H9 (cell line): Measurements from ENCODE around the gene H6PD. TPM values are rescaled to one million over a fixed set of nuclear protein-coding genes. Genes with fewer than 3 reads are reported as not detected.

Experiments used
- DNase-seq: peaks from one replicate; pipeline ENCODE4 v3.0.0-alpha.2; 2017
- H2AFZ ChIP-seq: one replicate; pipeline ENCODE4 v1.6.1; 2013; ENCODE audit warnings: mild to moderate bottlenecking, low read length, control low read depth, moderate library complexity
- H2AK5ac ChIP-seq: 2 replicates; pipeline ENCODE4 v1.6.1; 2013; ENCODE audit warnings: low read length, control low read depth, mixed read lengths; ENCODE audit not compliant: insufficient read length
- H2BK120ac ChIP-seq: one replicate; pipeline ENCODE4 v1.6.1; 2013; ENCODE audit warnings: low read depth, mild to moderate bottlenecking, low read length, control low read depth, inconsistent platforms; ENCODE audit not compliant: poor library complexity, severe bottlenecking
- H2BK12ac ChIP-seq: 2 replicates; pipeline ENCODE4 v1.6.1; 2013; ENCODE audit warnings: low read length, control low read depth, mixed read lengths, low read depth; ENCODE audit not compliant: insufficient read length
- H2BK15ac ChIP-seq: 2 replicates; pipeline ENCODE4 v1.6.1; 2013; ENCODE audit warnings: low read depth, low read length, control low read depth
- H2BK20ac ChIP-seq: one replicate; pipeline ENCODE4 v1.6.1; 2013; ENCODE audit warnings: low read depth, mild to moderate bottlenecking, low read length, control low read depth, inconsistent platforms; ENCODE audit not compliant: poor library complexity, severe bottlenecking
- H2BK5ac ChIP-seq: 2 replicates; pipeline ENCODE4 v1.6.1; 2013; ENCODE audit warnings: low read length, control low read depth, mixed read lengths; ENCODE audit not compliant: insufficient read length
- H3K14ac ChIP-seq: 2 replicates; pipeline ENCODE4 v1.6.1; 2013; ENCODE audit warnings: low read length, control low read depth; ENCODE audit not compliant: insufficient read depth
- H3K18ac ChIP-seq: 2 replicates; pipeline ENCODE4 v1.6.1; 2013; ENCODE audit warnings: low read depth, mild to moderate bottlenecking, mixed read lengths, low read length, control low read depth; ENCODE audit not compliant: insufficient read length
- H3K23ac ChIP-seq: 2 replicates; pipeline ENCODE4 v1.6.1; 2013; ENCODE audit warnings: low read length, control low read depth, mixed read lengths, low read depth; ENCODE audit not compliant: insufficient read length
- H3K23me2 ChIP-seq: 2 replicates; pipeline ENCODE4 v1.6.1; 2013; ENCODE audit warnings: low read depth, mild to moderate bottlenecking, mixed read lengths, low read length, control low read depth; ENCODE audit not compliant: insufficient read length, poor library complexity, severe bottlenecking
- H3K27ac ChIP-seq: 2 replicates; pipeline ENCODE4 v1.5.1; 2013; ENCODE audit warnings: low read length, control low read depth, mixed read lengths, low read depth; ENCODE audit not compliant: insufficient read length
- H3K27me3 ChIP-seq: 2 replicates; pipeline ENCODE4 v1.6.1; 2013; ENCODE audit warnings: low read length, control low read depth, inconsistent platforms; ENCODE audit not compliant: insufficient read depth
- H3K4ac ChIP-seq: 2 replicates; pipeline ENCODE4 v1.6.1; 2013; ENCODE audit warnings: low read depth, mild to moderate bottlenecking, control low read depth, inconsistent platforms, low read length, moderate library complexity
- H3K4me1 ChIP-seq: 2 replicates; pipeline ENCODE4 v1.6.1; 2013; ENCODE audit warnings: low read length, control low read depth, inconsistent platforms; ENCODE audit not compliant: insufficient read depth
- H3K4me2 ChIP-seq: 2 replicates; pipeline ENCODE4 v1.6.1; 2013; ENCODE audit warnings: low read length, control low read depth, mixed read lengths; ENCODE audit not compliant: insufficient read length, insufficient read depth
- H3K56ac ChIP-seq: 2 replicates; pipeline ENCODE4 v1.6.1; 2013; ENCODE audit warnings: low read depth, mild to moderate bottlenecking, mixed read lengths, low read length, control low read depth; ENCODE audit not compliant: insufficient read length
- H3K79me1 ChIP-seq: 2 replicates; pipeline ENCODE4 v1.6.1; 2013; ENCODE audit warnings: low read depth, mild to moderate bottlenecking, moderate library complexity, low read length, control low read depth, inconsistent platforms; ENCODE audit not compliant: insufficient read depth, poor library complexity, severe bottlenecking
- H3K79me2 ChIP-seq: 2 replicates; pipeline ENCODE4 v1.6.1; 2013; ENCODE audit warnings: low read length, control low read depth, inconsistent platforms; ENCODE audit not compliant: insufficient read depth
- H3K9ac ChIP-seq: 2 replicates; pipeline ENCODE4 v1.6.1; 2013; ENCODE audit warnings: low read length, control low read depth, mixed read lengths; ENCODE audit not compliant: insufficient read length; ENCODE audit errors: extremely low read depth
- H3K9me3 ChIP-seq: one replicate; pipeline ENCODE4 v1.6.1; 2013; ENCODE audit warnings: low read depth, low read length, inconsistent platforms; ENCODE audit not compliant: control insufficient read depth
- H3T11ph ChIP-seq: one replicate; pipeline ENCODE4 v1.6.1; 2013; ENCODE audit warnings: mild to moderate bottlenecking, low read length, control low read depth, inconsistent platforms
- H4K20me1 ChIP-seq: one replicate; pipeline ENCODE4 v1.6.1; 2013; ENCODE audit not compliant: control insufficient read depth, insufficient read length, insufficient read depth
- H4K5ac ChIP-seq: 2 replicates; pipeline ENCODE4 v1.6.1; 2013; ENCODE audit warnings: low read depth, mild to moderate bottlenecking, mixed read lengths, low read length, control low read depth; ENCODE audit not compliant: insufficient read length
- H4K8ac ChIP-seq: replicated peaks from 2 replicates; pipeline ENCODE4 v1.6.1; 2013; ENCODE audit warnings: low read length, control low read depth, mixed read lengths, low read depth; ENCODE audit not compliant: insufficient read length
- H4K91ac ChIP-seq: 2 replicates; pipeline ENCODE4 v1.6.1; 2013; ENCODE audit warnings: low read depth, mild to moderate bottlenecking, moderate library complexity, mixed read lengths, low read length, control low read depth; ENCODE audit not compliant: insufficient read length
- H3K27ac Mint-ChIP-seq, 3 experiments: 2 replicates in 2 of 3; 3 replicates in 1 of 3; pipeline ENCODE4 v1.8.0; 2020 to 2021; ENCODE audit warnings: mixed read lengths in 3 of 3, mild to moderate bottlenecking in 1 of 3, moderate library complexity in 1 of 3
- H3K27me3 Mint-ChIP-seq: 2 replicates; pipeline ENCODE4 v1.8.0; 2021; ENCODE audit warnings: low read depth, mild to moderate bottlenecking, moderate library complexity, mixed read lengths
- H3K36me3 Mint-ChIP-seq, 3 experiments: 2 replicates in 2 of 3; 3 replicates in 1 of 3; pipeline ENCODE4 v1.8.0; 2020 to 2021; ENCODE audit warnings: low read depth in 3 of 3, mixed read lengths in 3 of 3; ENCODE audit not compliant: insufficient read depth in 1 of 3
- H3K4me1 Mint-ChIP-seq, 2 experiments: 2 replicates each; pipeline ENCODE4 v1.8.0; 2020; ENCODE audit warnings: mixed read lengths in 2 of 2
- H3K4me3 Mint-ChIP-seq, 2 experiments: 2 replicates in 1 of 2; 3 replicates in 1 of 2; pipeline ENCODE4 v1.8.0; 2020 to 2021; ENCODE audit warnings: mild to moderate bottlenecking in 2 of 2, mixed read lengths in 2 of 2, moderate library complexity in 1 of 2
- H3K9me3 Mint-ChIP-seq, 2 experiments: 2 replicates in 1 of 2; 3 replicates in 1 of 2; pipeline ENCODE4 v1.8.0; 2020; ENCODE audit warnings: mild to moderate bottlenecking in 2 of 2, mixed read lengths in 2 of 2, moderate library complexity in 1 of 2
- CTCF ChIP-seq: fragments of 200-600 bp; sonication (generic); conservative IDR thresholded peaks from 3 replicates; pipeline ENCODE4 v1.8.0; 2021; ENCODE audit warnings: antibody characterized with exemption, mild to moderate bottlenecking
- WGBS: extraction: QIAGEN DNeasy Blood & Tissue Kit; methylation state at CpG from one replicate; pipeline ENCODE4 v1.1.7; 2013; ENCODE audit warnings: missing lambda C conversion rate, low lambda C conversion rate, mixed read lengths; ENCODE audit not compliant: insufficient read length; ENCODE audit errors: extremely low coverage; 5-methylcytosine and 5-hydroxymethylcytosine counted together
- total RNA-seq: library from RNA; stranded (reverse); gene quantifications from 2 replicates; pipeline ENCODE4 v1.2.1, GENCODE V29; 2021

H6PD gene
- total RNA-seq, 1 experiment from 2014 or later: 7.9 TPM

GRCh38 chr1:9235096-9235459 is 504 bp downstream of the H6PD start:
- H3K9ac ChIP-seq: peak overlapping the region; percentile 67
- no peaks in the 10 kb centered on the region for H3K9me3 ChIP-seq
- no peak overlapping the region for H2BK120ac ChIP-seq
- H3K18ac ChIP-seq: no peak overlapping the region
- no peak overlapping the region for H2BK15ac ChIP-seq
- H3K27me3 ChIP-seq: no peaks in the 10 kb centered on the region
- Mint-ChIP-seq H3K4me3 (peak overlapping the region; percentile 74 to 85), H3K9me3 (no peaks in the 10 kb centered on the region), H3K4me1 (peaks cover 19 to 29% of the 10 kb centered on the region in 2 experiments), H3K27ac (0 out of 7 replicates have a peak overlapping the region, but pooled peaks of 1 of the 3 experiments have one; percentile 23), H3K27me3 (peaks cover 6% of the 10 kb centered on the region), H3K36me3 (no peaks in the 10 kb centered on the region)
- no peak overlapping the region for H3K4ac ChIP-seq
- no CpG with 5 or more reads among the region's 28 CpGs for WGBS
- H3K14ac ChIP-seq: 0 out of 2 replicates have a peak overlapping the region, but pooled peaks have one; percentile 16
- H4K5ac ChIP-seq: no peak overlapping the region
- peak overlapping the region; percentile 79 for H3K4me2 ChIP-seq
- H3K79me1 ChIP-seq: no peaks in the 10 kb centered on the region
- H2AFZ ChIP-seq: no peak overlapping the region
- no peaks in the 10 kb centered on the region for H4K20me1 ChIP-seq
- no peak overlapping the region for H3K56ac ChIP-seq
- H3K27ac ChIP-seq: no peak overlapping the region
- no peak overlapping the region for H3K23ac ChIP-seq
- no peak overlapping the region for H2BK5ac ChIP-seq
- H3T11ph ChIP-seq: no peak overlapping the region
- 0 out of 2 replicates have a peak, but pooled peaks cover 3% of the 10 kb centered on the region for H3K4me1 ChIP-seq
- no peak overlapping the region for H2AK5ac ChIP-seq
- no peak overlapping the region for H2BK20ac ChIP-seq
- H2BK12ac ChIP-seq: no peak overlapping the region
- H3K23me2 ChIP-seq: peaks cover 4% of the 10 kb centered on the region
- no peaks in the 10 kb centered on the region for H3K79me2 ChIP-seq
- no peak for TF ChIP-seq CTCF
- no peak overlapping the region for H4K91ac ChIP-seq
- DNase-seq: peak; percentile 43
- no peak overlapping the region for H4K8ac ChIP-seq
